Caki2 (cell line): Measurements from ENCODE around the gene ATM. TPM values are rescaled to one million over a fixed set of nuclear protein-coding genes. Genes with fewer than 3 reads are reported as not detected.

Source experiments
- DNase-seq: peaks from one replicate; pipeline ENCODE4 v3.0.0-alpha.2; 2015; ENCODE audit warnings: low read depth
- in situ Hi-C: cut with HindIII; loops from 2 replicates; pipeline ENCODE4 v1.10.0; 2016; ENCODE audit warnings: low sequenced_read_pairs, low pct_unique_long_range_greater_than_20kb, mixed read lengths
- total RNA-seq: library from RNA; depleted of rRNA; stranded (reverse); fragments of >200 nt; shearing (Covaris generic); gene quantifications from 2 replicates; pipeline ENCODE4 v1.2.3, GENCODE V29; 2014; ENCODE audit warnings: low replicate concordance; rRNA removed

The ATM gene
- total RNA-seq = 23.8 and 106 TPM in 2 replicates

GRCh38 chr11:108222574-108223347, at the start of gene ATM, which contains the start of gene NPAT:
TSS of gene ATM (plus strand) at chr11:108223067. CDS start at chr11:108227625, 4,558 bp downstream.
TSS of gene NPAT (minus strand) at chr11:108222638. CDS start at chr11:108222536, 102 bp downstream.
- in situ Hi-C loops = no loop called here

GRCh38 chr11:108177570-108177969, 45.3 kb upstream of the ATM start:
- no peak for DNase-seq
- in situ Hi-C loops = no loop called here

More at GRCh38 chr11:108222574-108223347, at the start of gene ATM, which contains the start of gene NPAT:
- DNase-seq = peak; percentile 98

GRCh38 chr11:108193725-108194124, 29.1 kb upstream of the ATM start:
- no peak for DNase-seq
- in situ Hi-C loops = no loop called here

- in situ Hi-C loops = no loop called here
- no peak for DNase-seq
These were observed 26.0 kb upstream of the ATM start for GRCh38 chr11:108196901-108197300.

- DNase-seq = no peak
- in situ Hi-C loops = no loop called here
These were observed 25.5 kb upstream of the ATM start for GRCh38 chr11:108197351-108197750.

GRCh38 chr11:108198833-108199232, 24.0 kb upstream of the ATM start:
- in situ Hi-C loops = no loop called here
- no peak for DNase-seq

GRCh38 chr11:108199446-108200321, 23.2 kb upstream of the ATM start:
- in situ Hi-C loops = no loop called here

GRCh38 chr11:108203075-108203474, 19.8 kb upstream of the ATM start:
- in situ Hi-C loops = no loop called here
- DNase-seq = no peak

More at GRCh38 chr11:108199446-108200321, 23.2 kb upstream of the ATM start:
- DNase-seq = peak; percentile 26

GRCh38 chr11:108204376-108204775, 18.5 kb upstream of the ATM start:
- DNase-seq = no peak
- in situ Hi-C loops = no loop called here

GRCh38 chr11:108204929-108205499, 17.9 kb upstream of the ATM start:
- in situ Hi-C loops = no loop called here
- DNase-seq = no peak

- DNase-seq = no peak
- in situ Hi-C loops = no loop called here
These were observed 16.7 kb upstream of the ATM start for GRCh38 chr11:108206171-108206570.

GRCh38 chr11:108206969-108207682, 15.7 kb upstream of the ATM start:
- in situ Hi-C loops = no loop called here
- no peak for DNase-seq

GRCh38 chr11:108207683-108208060, 15.2 kb upstream of the ATM start:
- in situ Hi-C loops = no loop called here
- no peak for DNase-seq

GRCh38 chr11:108210441-108210840, 12.4 kb upstream of the ATM start:
- in situ Hi-C loops = no loop called here
- DNase-seq = no peak

- in situ Hi-C loops = no loop called here
- no peak for DNase-seq
These were observed 9.1 kb upstream of the ATM start for GRCh38 chr11:108213784-108214183.

GRCh38 chr11:108216988-108217387, 5.9 kb upstream of the ATM start:
- in situ Hi-C loops = no loop called here
- DNase-seq = no peak

GRCh38 chr11:108218455-108218854, 4.4 kb upstream of the ATM start:
- DNase-seq = no peak
- in situ Hi-C loops = no loop called here
